ENCODE measurements around the gene SHH. TPM values are rescaled to one million over a fixed set of nuclear protein-coding genes. Genes with fewer than 3 reads are reported as not detected.

Gene SHH
- total RNA-seq, result 0.38 and 0.72 TPM in 2 replicates

GRCh38 chr7:155811895-155812761 lies at the start of gene SHH:
Gene SHH (minus strand): TSS chr7:155812463. CDS start chr7:155812122, 341 bp downstream.

Other genes with a start within 250 kb of the SHH start
- 27.5 and 37.6 TPM in 2 replicates for gene RBM33, start 167.8 kb downstream of the SHH start, total RNA-seq

Data from endothelial cell of coronary artery (primary cell).